GM19463 (cell line): ENCODE measurements around the gene KIAA1191.

Source experiments
- ATAC-seq: cut with Tn5 transposase; IDR thresholded peaks from one replicate; pipeline ENCODE4 v1.9.1; 2021; ENCODE audit warnings: mild to moderate bottlenecking, moderate library complexity; ENCODE audit not compliant: unreplicated experiment

Gene KIAA1191

GRCh38 chr5:176366232-176366894 is 4.8 kb upstream of the KIAA1191 start:
- no peak for ATAC-seq

DNA sequence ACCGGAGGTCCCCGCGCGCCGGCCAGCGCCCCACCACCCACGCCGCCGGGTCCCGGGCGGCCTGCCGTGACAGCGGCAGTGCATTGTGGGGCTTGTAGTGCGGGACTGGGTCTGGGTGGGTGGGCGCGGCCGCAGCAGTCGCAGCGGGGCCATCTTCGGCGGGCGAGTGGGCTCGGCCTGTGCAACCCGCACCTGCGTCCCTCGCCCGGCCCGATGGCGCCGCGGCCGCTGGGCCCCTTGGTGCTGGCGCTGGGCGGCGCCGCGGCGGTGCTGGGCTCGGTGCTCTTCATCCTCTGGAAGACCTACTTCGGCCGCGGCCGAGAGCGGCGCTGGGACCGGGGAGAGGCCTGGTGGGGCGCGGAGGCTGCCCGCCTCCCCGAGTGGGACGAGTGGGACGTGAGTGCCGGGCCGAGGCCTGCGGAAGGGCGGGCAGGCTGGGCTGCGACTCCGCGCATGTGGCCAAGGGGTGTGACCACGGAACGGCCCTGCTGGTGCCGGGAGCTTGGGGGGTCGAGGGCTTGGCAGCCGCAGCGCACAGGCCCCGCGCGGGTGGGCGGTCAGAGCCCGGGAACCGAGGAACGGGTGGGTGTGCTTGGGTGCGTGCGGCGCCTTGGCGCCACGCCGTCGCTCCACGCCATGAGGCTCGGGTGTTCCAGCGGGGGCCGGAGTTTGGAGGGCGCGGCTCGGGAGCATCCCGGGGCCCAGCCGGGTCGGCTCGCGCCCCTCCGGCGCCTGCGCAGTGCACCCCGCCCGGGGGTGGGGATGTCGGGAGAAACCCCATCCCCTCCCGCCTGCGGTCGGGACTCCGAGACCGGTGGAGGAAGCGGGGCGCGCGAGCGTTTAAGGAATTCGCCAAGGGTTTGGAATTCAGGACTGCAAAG is 4.0 kb upstream of the KIAA1191 start, which contains the start of gene ARL10:
Gene ARL10, plus strand, starts transcription at position 137 of the 881 bp plus-strand sequence. Its CDS starts 77 bp downstream, at position 214.
- peak; percentile 44 for ATAC-seq

- ATAC-seq, result no peak
These were observed 3.3 kb upstream of the KIAA1191 start for GRCh38 chr5:176364765-176365350.

GRCh38 chr5:176362233-176362490 is 598 bp upstream of the KIAA1191 start:
- no peak for ATAC-seq

DNA sequence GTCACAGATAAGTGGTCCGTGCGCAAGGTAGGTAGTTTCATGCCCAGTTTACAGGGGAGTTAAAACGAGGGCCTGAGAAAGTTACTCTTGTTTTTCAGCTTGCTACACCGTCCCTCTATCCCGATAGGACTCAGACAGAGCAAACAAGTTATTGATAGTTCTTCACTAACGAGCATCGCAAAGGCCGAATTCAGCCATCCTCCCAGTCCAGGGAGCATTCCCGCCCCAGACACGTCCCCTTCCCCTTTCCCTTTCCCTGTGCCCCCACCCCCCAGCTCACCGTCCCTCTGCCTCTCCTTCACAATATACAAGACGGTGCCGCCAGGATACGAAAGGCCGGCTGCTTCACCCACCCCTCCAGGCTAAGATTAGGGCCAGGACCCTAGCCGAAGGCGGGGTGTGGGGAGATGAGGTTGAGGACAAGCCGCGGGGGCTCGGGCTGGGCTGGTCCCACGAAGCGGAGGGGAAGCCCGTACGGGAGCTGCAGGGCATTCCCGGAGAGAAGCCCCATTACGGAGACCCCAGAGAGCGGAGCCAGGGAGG is 599 bp downstream of the KIAA1191 start:
- ATAC-seq, result no peak

GRCh38 chr5:176359658-176360057 is 1.9 kb downstream of the KIAA1191 start:
- ATAC-seq, result no peak

DNA sequence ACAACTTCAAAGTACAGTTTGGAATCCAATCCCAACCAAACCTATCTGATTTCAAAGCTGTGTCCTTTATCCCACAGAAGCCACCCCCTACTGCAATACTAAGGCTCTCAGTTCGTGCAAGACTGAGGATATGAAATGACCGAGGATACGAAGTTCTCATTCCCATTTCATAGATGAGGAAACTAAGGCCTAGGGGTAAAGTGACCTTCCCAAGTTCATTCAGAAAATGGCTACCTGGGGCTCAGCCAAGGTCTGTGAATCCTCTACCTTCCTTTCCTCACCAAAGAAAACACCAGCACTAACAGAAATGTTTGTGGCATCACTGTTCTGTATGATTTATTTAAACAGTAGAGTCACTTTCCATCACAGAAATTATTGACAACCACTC is 5.4 kb downstream of the KIAA1191 start:
- ATAC-seq, result no peak

GRCh38 chr5:176355400-176356178 is 6.0 kb downstream of the KIAA1191 start:
- ATAC-seq, result no peak

GRCh38 chr5:176353533-176353932 is 8.0 kb downstream of the KIAA1191 start:
- no peak for ATAC-seq

GRCh38 chr5:176352116-176352878 is 9.3 kb downstream of the KIAA1191 start:
- no peak for ATAC-seq

DNA sequence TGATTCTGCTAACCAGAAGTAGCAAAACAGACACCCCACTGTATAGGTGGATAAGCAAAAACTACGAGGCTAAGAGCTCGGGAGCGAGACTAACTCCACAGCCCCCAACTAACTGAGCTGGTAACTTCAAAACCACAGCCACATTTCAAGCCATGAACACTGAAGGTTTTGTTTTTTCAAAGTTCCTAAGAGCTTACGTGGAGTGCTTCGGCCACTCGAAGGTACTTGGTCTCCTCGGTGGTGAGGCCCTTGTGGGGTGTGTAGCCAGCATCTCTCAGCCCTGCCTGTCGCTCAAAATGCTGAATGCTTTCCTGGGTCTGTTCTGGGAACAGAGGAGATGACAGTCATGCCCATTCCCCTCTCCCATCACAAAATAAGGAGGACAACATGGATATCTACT is 11.1 kb downstream of the KIAA1191 start:
- no peak for ATAC-seq

DNA sequence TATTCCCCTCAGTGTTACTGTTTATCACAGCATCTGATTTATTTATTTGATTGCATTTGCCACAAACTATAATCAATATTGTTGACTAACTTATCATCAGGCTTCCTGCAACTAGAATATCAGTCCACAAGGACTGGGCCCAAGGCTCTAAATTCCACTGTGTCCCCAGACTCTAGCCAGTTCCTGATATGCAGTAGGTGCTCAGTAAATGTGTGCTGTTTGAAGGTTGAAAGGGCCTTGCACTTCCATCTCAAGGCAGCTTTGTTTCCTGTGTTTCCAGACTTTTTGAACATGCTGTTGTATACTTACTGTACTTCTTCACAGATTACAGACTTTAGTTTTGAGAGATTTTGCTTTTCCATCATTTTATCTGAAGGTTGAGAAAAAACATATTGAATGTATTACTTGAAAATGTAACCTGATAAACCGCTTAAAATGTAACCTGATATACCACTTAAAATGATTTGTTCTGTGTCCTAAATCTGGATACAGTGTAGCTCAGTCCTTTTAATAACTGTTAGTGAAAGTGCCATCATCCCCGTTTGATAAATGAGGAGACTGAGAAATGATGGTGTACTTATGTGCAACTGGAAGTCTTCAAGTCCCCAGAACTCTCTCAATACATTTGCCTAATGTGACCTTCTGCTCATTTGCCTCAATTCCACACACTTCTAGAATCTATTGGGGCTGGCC is 18.7 kb downstream of the KIAA1191 start:
- no peak for ATAC-seq

DNA sequence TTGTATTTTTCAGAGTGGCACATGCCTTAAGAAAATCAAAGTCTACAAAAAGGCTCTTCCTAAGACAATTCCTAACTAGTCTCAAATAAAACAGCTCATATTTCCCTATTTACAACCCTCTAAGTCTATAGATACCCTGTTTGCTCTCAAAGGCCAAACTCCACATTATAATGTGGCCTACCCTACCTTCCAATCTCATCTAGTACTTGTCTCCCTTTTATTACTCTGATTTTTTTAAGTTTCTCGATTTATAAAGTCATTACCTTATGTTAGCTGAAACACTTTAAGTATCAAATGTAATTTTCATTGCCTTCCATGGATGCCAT is 19.4 kb downstream of the KIAA1191 start:
- no peak for ATAC-seq

DNA sequence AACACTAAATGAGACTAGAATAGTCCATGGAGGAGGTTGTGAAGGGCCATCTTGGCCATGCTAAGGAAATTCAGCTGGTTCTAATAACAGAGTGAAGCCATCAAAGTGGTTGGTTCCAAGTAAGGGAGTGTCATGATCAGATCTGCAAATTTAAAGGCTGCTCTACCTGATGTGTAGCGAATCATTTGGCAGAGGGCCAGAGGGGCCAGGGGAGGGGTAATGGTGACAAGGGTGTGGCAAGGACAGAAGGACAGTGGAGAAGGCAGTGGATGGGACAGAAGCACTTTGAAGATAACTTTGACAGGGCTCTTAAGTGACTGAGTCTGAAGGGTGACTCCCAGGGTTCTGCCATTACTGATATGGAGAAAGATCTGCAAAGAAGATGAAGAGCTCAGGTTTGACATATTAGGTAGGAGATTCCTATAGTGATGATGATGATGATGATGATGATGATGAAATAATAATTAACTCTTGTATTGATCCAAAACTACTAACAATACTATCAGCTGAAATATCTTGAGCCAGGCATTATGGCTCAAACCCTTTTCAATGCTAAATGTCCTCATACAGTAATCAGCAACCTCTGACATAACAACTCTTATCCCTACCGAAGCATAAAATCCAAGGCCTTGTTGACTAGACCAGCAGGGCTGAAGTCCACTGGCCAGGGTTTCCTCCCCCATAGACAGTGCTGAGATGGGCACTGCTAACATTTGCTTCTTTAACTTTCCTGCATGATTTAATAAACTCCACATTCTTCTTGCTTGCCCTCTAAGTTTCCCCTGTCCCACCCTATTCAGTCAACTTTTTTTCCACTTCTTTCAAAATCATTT is 20.0 kb downstream of the KIAA1191 start:
- ATAC-seq, result no peak

DNA sequence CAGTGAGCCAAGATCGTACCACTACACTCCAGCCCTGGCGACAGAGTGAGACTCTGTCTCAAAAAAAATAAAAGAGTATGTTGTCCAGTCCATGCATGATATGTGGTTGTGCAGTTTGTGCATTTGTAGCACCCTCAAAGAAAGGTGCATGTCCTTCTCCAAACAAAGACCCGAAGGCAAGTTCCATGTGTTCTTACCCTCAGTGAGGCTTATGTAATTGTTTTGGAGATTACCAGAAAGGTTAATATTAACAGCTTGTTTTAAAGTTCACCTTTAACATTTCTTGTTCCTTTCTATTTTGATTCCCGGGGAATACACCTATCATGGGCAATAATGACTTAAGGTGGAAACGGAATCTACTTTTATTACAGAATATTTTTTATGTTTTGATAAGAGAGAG is 22.3 kb downstream of the KIAA1191 start:
- ATAC-seq, result no peak

DNA sequence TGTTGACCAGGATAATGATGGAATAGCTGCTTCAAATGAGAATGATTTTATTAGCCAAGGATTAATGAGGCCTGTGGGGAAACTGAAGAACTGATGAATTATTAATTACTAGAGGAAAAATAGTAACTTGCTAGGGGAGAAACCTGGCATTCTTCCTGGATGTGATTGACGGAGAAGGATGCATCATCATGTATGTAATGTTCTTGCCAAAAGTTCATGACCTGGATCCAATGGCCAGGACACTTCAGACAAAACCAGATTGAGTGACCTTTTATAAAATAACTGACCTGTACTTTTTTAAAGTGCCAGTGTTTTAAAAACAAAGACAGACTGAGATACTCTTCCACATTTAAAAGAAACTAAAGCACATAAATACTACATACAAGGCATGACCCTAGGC is 23.7 kb downstream of the KIAA1191 start:
- no peak for ATAC-seq

- ATAC-seq, result no peak
These were observed 27.4 kb downstream of the KIAA1191 start for GRCh38 chr5:176334031-176334770.

- ATAC-seq, result no peak
These were observed 41.0 kb downstream of the KIAA1191 start for GRCh38 chr5:176320577-176320976.
